OCI-LY3 (cell line): ENCODE data around the gene PPFIBP2.

ENCODE experiments used
- H2AFZ ChIP-seq: fragments of 200-600, 300-600 bp; shearing (Covaris generic); 2 replicates; pipeline ENCODE4 v1.6.0; 2014; ENCODE audit warnings: antibody characterized with exemption, low read depth, low read length
- H3K27ac ChIP-seq: fragments of 200-600, 300-600 bp; sonication (generic); 2 replicates; pipeline ENCODE4 v1.5.1; 2014; ENCODE audit warnings: mild to moderate bottlenecking, low read length, moderate library complexity, mixed read lengths
- H3K27me3 ChIP-seq: fragments of 200-600, 300-600 bp; sonication (generic); 2 replicates; pipeline ENCODE4 v1.6.1; 2014; ENCODE audit warnings: low read depth, low read length, mixed read lengths
- H3K36me3 ChIP-seq: fragments of 200-600, 300-600 bp; sonication (generic); replicated peaks from 2 replicates; pipeline ENCODE3; 2014; ENCODE audit warnings: low read depth, low read length, mixed read lengths
- H3K4me1 ChIP-seq: fragments of 300-600, 200-600 bp; sonication (generic); 2 replicates; pipeline ENCODE4 v1.6.1; 2014; ENCODE audit warnings: low read length, mixed read lengths
- H3K4me2 ChIP-seq: fragments of 200-600, 300-600 bp; sonication (generic); 2 replicates; pipeline ENCODE4 v1.6.1; 2014; ENCODE audit warnings: low read length, mixed read lengths
- H3K4me3 ChIP-seq: fragments of 300-600, 200-600 bp; sonication (generic); 2 replicates; pipeline ENCODE4 v1.5.1; 2014; ENCODE audit warnings: antibody characterized with exemption, mild to moderate bottlenecking, low read length, moderate library complexity
- H3K79me2 ChIP-seq: fragments of 300-600, 200-600 bp; shearing (Covaris generic); 2 replicates; pipeline ENCODE4 v1.6.1; 2014; ENCODE audit warnings: mild to moderate bottlenecking, low read length, mixed read lengths
- H3K9ac ChIP-seq: fragments of 300-600, 200-600 bp; shearing (Covaris generic); 2 replicates; pipeline ENCODE4 v1.6.0; 2014; ENCODE audit warnings: mild to moderate bottlenecking, low read length, moderate library complexity
- H3K9me3 ChIP-seq: fragments of 200-600, 300-600 bp; shearing (Covaris generic); 2 replicates; pipeline ENCODE4 v1.6.1; 2014; ENCODE audit warnings: low read length, mixed read lengths; ENCODE audit not compliant: insufficient read depth
- H4K20me1 ChIP-seq: fragments of 200-600, 300-600 bp; sonication (generic); 2 replicates; pipeline ENCODE4 v1.6.1; 2016; ENCODE audit warnings: low read length, mixed read lengths; ENCODE audit not compliant: insufficient read depth
- EZH2phosphoT487 ChIP-seq: fragments of 200-600 bp; shearing (Covaris generic); IDR thresholded peaks from 2 replicates; pipeline ENCODE4 v1.6.1; 2018; ENCODE audit warnings: antibody characterized with exemption, mixed run types, low read depth
- TF ChIP-seq, protein P1 (sequence below): fragments of 200-600, 300-600 bp; sonication (generic); IDR thresholded peaks from 2 replicates; pipeline ENCODE4 v1.5.1; 2014; ENCODE audit warnings: antibody characterized with exemption, low read length, low read depth

PPFIBP2 gene

DNA sequence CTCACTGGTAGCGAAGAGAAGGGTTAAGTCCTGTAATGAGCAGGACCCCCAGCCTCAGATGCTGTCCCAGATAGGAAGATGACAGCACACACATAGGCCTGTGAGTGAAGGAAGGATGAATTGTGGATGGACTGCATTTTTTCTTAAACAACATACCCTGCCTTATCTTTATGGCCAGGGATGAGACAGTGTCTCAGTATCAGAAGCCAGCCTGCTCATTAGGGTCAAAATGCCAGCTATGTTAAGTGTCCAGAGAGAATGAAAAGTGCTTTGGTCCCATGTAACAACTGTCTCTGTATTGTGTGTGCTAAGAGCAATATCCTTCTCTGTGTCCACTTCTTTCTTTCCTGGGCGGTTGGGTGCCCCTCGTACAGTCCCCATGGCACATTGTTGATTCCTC, 30.2 kb downstream of the PPFIBP2 start:
- H3K36me3 ChIP-seq = peaks cover 27% of the 10 kb centered on the region
- no peaks in the 10 kb centered on the region for H3K27me3 ChIP-seq
- H3K27ac ChIP-seq = no peak overlapping the region
- H3K79me2 ChIP-seq = peaks cover 91% of the 10 kb centered on the region
- no peaks in the 10 kb centered on the region for H3K9me3 ChIP-seq
- TF ChIP-seq EZH2phosphoT487 = no peak
- TF ChIP-seq, protein P1, sequence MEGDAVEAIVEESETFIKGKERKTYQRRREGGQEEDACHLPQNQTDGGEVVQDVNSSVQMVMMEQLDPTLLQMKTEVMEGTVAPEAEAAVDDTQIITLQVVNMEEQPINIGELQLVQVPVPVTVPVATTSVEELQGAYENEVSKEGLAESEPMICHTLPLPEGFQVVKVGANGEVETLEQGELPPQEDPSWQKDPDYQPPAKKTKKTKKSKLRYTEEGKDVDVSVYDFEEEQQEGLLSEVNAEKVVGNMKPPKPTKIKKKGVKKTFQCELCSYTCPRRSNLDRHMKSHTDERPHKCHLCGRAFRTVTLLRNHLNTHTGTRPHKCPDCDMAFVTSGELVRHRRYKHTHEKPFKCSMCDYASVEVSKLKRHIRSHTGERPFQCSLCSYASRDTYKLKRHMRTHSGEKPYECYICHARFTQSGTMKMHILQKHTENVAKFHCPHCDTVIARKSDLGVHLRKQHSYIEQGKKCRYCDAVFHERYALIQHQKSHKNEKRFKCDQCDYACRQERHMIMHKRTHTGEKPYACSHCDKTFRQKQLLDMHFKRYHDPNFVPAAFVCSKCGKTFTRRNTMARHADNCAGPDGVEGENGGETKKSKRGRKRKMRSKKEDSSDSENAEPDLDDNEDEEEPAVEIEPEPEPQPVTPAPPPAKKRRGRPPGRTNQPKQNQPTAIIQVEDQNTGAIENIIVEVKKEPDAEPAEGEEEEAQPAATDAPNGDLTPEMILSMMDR = no peak
- H3K9ac ChIP-seq = no peak overlapping the region
- H3K4me1 ChIP-seq = peaks cover 23% of the 10 kb centered on the region
- H2AFZ ChIP-seq = no peak overlapping the region
- no peak overlapping the region for H3K4me3 ChIP-seq
- peaks cover 90% of the 10 kb centered on the region for H4K20me1 ChIP-seq
- H3K4me2 ChIP-seq = no peak overlapping the region

DNA sequence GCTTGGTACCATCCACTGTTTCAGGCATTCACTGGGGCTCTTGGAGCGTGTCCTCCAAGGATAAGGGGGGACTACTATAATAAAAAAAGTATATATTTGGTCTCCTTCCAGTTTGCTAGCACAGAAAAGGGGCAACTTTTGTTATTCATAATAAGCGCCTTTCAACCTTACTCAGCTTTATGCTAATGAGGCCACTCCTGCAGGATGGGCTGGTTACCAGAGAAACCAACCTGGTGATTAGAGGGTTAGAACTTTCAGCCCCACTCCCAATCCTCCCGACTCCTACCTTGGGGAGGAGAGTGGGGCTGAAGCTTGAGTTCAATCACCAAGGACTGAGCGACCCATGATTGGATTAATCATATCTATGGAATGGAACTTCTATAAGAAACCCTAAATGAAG, 31.8 kb downstream of the PPFIBP2 start:
- H3K36me3 ChIP-seq = peaks cover 34% of the 10 kb centered on the region
- H3K4me1 ChIP-seq = peaks cover 35% of the 10 kb centered on the region
- no peak overlapping the region for H3K4me3 ChIP-seq
- no peak overlapping the region for H3K9ac ChIP-seq
- no peaks in the 10 kb centered on the region for H3K9me3 ChIP-seq
- no peak for TF ChIP-seq EZH2phosphoT487
- TF ChIP-seq, protein P1 = no peak
- no peak overlapping the region for H2AFZ ChIP-seq
- H3K4me2 ChIP-seq = no peak overlapping the region; the same call in 1 of the 2 replicates
- H3K27me3 ChIP-seq = no peaks in the 10 kb centered on the region
- H3K27ac ChIP-seq = no peak overlapping the region
- peaks cover 75% of the 10 kb centered on the region for H4K20me1 ChIP-seq
- H3K79me2 ChIP-seq = peaks cover 87% of the 10 kb centered on the region

DNA sequence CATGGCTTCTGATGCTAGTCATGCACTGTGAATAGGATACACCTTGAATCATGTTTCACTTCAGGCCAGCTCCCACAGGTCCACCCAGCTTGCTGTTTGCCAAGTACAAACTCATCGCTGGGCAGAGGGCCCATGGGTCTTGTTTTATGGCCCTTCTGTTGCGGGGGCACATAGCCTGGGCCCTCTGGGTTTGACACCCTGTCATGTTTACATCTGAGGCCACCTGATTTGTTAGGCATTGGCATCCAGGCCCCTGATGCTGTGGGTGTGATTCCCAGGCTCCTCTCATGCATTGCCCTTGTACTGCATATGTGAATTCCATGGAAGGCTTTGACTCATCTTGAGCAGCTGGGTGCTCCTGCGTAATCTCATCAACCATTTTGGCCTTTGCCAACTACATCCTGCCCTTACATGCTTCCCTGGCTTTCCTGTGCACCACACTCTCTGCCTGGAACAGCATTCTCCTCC, 32.6 kb downstream of the PPFIBP2 start:
- no peak overlapping the region for H3K9ac ChIP-seq
- no peaks in the 10 kb centered on the region for H3K9me3 ChIP-seq
- no peak overlapping the region for H3K4me2 ChIP-seq
- no peaks in the 10 kb centered on the region for H3K27me3 ChIP-seq
- H3K4me3 ChIP-seq = no peak overlapping the region
- H3K79me2 ChIP-seq = peaks cover 79% of the 10 kb centered on the region
- no peak overlapping the region for H2AFZ ChIP-seq
- peaks cover 38% of the 10 kb centered on the region for H3K36me3 ChIP-seq
- peaks cover 72% of the 10 kb centered on the region for H4K20me1 ChIP-seq
- TF ChIP-seq, protein P1 = no peak
- no peak for TF ChIP-seq EZH2phosphoT487
- peaks cover 35% of the 10 kb centered on the region for H3K4me1 ChIP-seq
- no peak overlapping the region for H3K27ac ChIP-seq

DNA sequence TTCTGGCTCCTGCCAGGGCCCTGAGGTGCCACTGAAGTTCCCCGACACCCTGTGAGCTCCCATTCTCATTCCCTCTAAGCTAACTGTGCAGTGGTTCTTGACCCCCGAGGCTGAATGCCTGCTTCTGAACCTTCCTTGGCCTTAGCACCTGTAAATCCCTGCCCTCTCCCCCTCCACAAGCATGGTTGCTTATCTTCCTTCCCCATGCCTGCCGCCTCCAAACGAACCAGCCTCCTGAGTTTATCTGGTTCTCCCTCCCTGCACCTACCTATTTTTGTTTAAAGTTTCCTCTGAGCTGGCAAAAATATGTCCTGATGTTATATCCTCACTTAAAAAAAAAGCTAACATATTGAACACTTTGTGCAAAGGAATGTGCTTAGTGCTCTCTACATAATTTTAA, 33.9 kb downstream of the PPFIBP2 start:
- Histone ChIP-seq H3K9ac (no peak overlapping the region), H4K20me1 (peaks cover 71% of the 10 kb centered on the region), H3K27ac (no peak overlapping the region)

More for the DNA sequence above, 33.9 kb downstream of the PPFIBP2 start:
- H3K4me2 ChIP-seq = no peak overlapping the region
- no peak overlapping the region for H2AFZ ChIP-seq
- no peak overlapping the region for H3K4me3 ChIP-seq
- H3K9me3 ChIP-seq = no peaks in the 10 kb centered on the region
- H3K36me3 ChIP-seq = peaks cover 51% of the 10 kb centered on the region
- H3K27me3 ChIP-seq = no peaks in the 10 kb centered on the region
- TF ChIP-seq, protein P1 = no peak
- no peak for TF ChIP-seq EZH2phosphoT487
- peaks cover 80% of the 10 kb centered on the region for H3K79me2 ChIP-seq
- H3K4me1 ChIP-seq = peaks cover 35% of the 10 kb centered on the region
